AG04449 (cell line): ENCODE measurements around the gene EFCAB14.

Source experiments
- CTCF ChIA-PET: fragments of 350-600 bp; formaldehyde crosslinking; extraction: SDS; loops from one replicate; lab custom pipeline; 2021; ENCODE audit warnings: antibody characterized with exemption; lab: Yijun Ruan, JAX
- POLR2A ChIA-PET: fragments of 400-600, 350-600 bp; formaldehyde crosslinking; extraction: SDS; loops from one replicate; lab custom pipeline; 2020; ENCODE audit warnings: antibody characterized with exemption, inconsistent platforms; lab: Yijun Ruan, JAX
- DNase-seq: peaks from one replicate; pipeline ENCODE4 v3.0.0-alpha.2; 2010; ENCODE audit warnings: low read depth, low spot score
- H3K4me3 ChIP-seq: 2 replicates; pipeline ENCODE4 v1.5.1; 2011; ENCODE audit warnings: low read depth, mild to moderate bottlenecking, control low read depth, low read length
- CTCF ChIP-seq: IDR thresholded peaks from one replicate; pipeline ENCODE4 v1.5.1; 2011; ENCODE audit warnings: mild to moderate bottlenecking, moderate library complexity, low read length, control low read depth, inconsistent platforms; ENCODE audit not compliant: insufficient read depth; ENCODE audit errors: missing control alignments

Gene EFCAB14

GRCh38 chr1:46689897-46690296 lies 29.0 kb downstream of the EFCAB14 start:
- H3K4me3 ChIP-seq = no peak overlapping the region
- DNase-seq = no peak
- no peak for TF ChIP-seq CTCF
- POLR2A ChIA-PET = no interaction called here
- CTCF ChIA-PET = no interaction called here

GRCh38 chr1:46689356-46689755 lies 29.6 kb downstream of the EFCAB14 start:
- no peak for DNase-seq
- ChIA-PET CTCF (interaction anchor here (0.7 kb wide), 1 partner anchor 57 kb away, joined by 3 read pairs; no protein-coding TSS in a partner anchor), POLR2A (no interaction called here)
- TF ChIP-seq CTCF = no peak
- no peak overlapping the region for H3K4me3 ChIP-seq

- no peak for TF ChIP-seq CTCF
- DNase-seq = no peak
- ChIA-PET CTCF (interaction anchor here (1.4 kb wide), 1 partner anchor 11 kb away, joined by 3 read pairs; no protein-coding TSS in a partner anchor), POLR2A (no interaction called here)
- H3K4me3 ChIP-seq = no peak overlapping the region
Observed at GRCh38 chr1:46687921-46688509, 30.9 kb downstream of the EFCAB14 start.

GRCh38 chr1:46687093-46687659 lies 31.7 kb downstream of the EFCAB14 start:
- no peak overlapping the region for H3K4me3 ChIP-seq
- POLR2A ChIA-PET = no interaction called here
- CTCF ChIA-PET = interaction anchor here (1.4 kb wide), 1 partner anchor 10 kb away, joined by 3 read pairs; no protein-coding TSS in a partner anchor
- TF ChIP-seq CTCF = no peak
- no peak for DNase-seq

- H3K4me3 ChIP-seq = no peak overlapping the region
- POLR2A ChIA-PET = no interaction called here
- no peak for DNase-seq
- no peak for TF ChIP-seq CTCF
- CTCF ChIA-PET = no interaction called here
Observed at GRCh38 chr1:46686255-46686654, 32.7 kb downstream of the EFCAB14 start.

- ChIA-PET POLR2A (no interaction called here), CTCF (interaction anchor here (1.2 to 1.3 kb wide), 2 partner anchors 11 to 40 kb away, joined by 3 read pairs; no protein-coding TSS in a partner anchor)
- no peak for DNase-seq
- no peak overlapping the region for H3K4me3 ChIP-seq
- TF ChIP-seq CTCF = no peak
Observed at GRCh38 chr1:46684670-46685069, 34.2 kb downstream of the EFCAB14 start.
